OCI-LY7 (cell line): ENCODE data around the gene RRM1.

Source experiments
- CTCF ChIP-seq: fragments of 200-600 bp; sonication (generic); conservative IDR thresholded peaks from 2 replicates; pipeline ENCODE4 v1.5.1; 2014; ENCODE audit warnings: mild to moderate bottlenecking, antibody characterized with exemption, low read length, moderate library complexity, mixed read lengths
- EZH2phosphoT487 ChIP-seq: fragments of 200-600 bp; sonication (generic); IDR thresholded peaks from 2 replicates; pipeline ENCODE4 v1.6.1; 2018; ENCODE audit warnings: low read depth, borderline replicate concordance, mild to moderate bottlenecking, mixed run types, antibody characterized with exemption, low read length, moderate library complexity, mixed read lengths

- no peak for TF ChIP-seq CTCF
- TF ChIP-seq EZH2phosphoT487 = no peak
Measured at GRCh38 chr11:4060182-4060923, 34.2 kb upstream of the RRM1 start.
